Keratinocyte (primary cell): ENCODE measurements around the gene HMX3. TPM values are rescaled to one million over a fixed set of nuclear protein-coding genes. Genes with fewer than 3 reads are reported as not detected.

Experiments used
- DNase-seq: peaks from one replicate; pipeline ENCODE4 v3.0.0-alpha.2; 2011; ENCODE audit warnings: low read depth, missing footprints, low spot score
- FAIRE-seq: peaks from 2 replicates; lab custom pipeline; 2011; peaks lifted over from hg19 to GRCh38; lab: Jason Lieb, UNC
- H2AFZ ChIP-seq: 2 replicates; pipeline ENCODE4 v1.6.0; 2012; ENCODE audit warnings: low read length, control low read depth, inconsistent platforms; ENCODE audit not compliant: control insufficient read depth
- H3K27ac ChIP-seq: 2 replicates; pipeline ENCODE4 v1.5.1; 2011; ENCODE audit warnings: low read length; ENCODE audit not compliant: control insufficient read depth, insufficient read depth
- H3K27me3 ChIP-seq: 3 replicates; pipeline ENCODE4 v1.6.0; 2011; ENCODE audit warnings: low read length; ENCODE audit not compliant: control insufficient read depth, insufficient read depth; ENCODE audit errors: extremely low read depth
- H3K36me3 ChIP-seq, 2 experiments: 2 replicates in 1 of 2; 3 replicates in 1 of 2; pipeline ENCODE4 v1.5.1; 2011; ENCODE audit warnings: low read length in 2 of 2, mild to moderate bottlenecking in 1 of 2; ENCODE audit not compliant: control insufficient read depth in 2 of 2, insufficient read depth in 2 of 2; ENCODE audit errors: extremely low read depth in 1 of 2
- H3K4me1 ChIP-seq: 3 replicates; pipeline ENCODE4 v1.5.1; 2011; ENCODE audit warnings: low read length; ENCODE audit not compliant: control insufficient read depth, insufficient read depth; ENCODE audit errors: extremely low read depth
- H3K4me2 ChIP-seq: 3 replicates; pipeline ENCODE4 v1.6.0; 2011; ENCODE audit warnings: low read depth, low read length; ENCODE audit not compliant: control insufficient read depth, insufficient read depth; ENCODE audit errors: extremely low read depth
- H3K4me3 ChIP-seq, 3 experiments: fragments of 200-600 bp in 1 of 3; sonication (generic) in 1 of 3; 2 replicates in 2 of 3; 3 replicates in 1 of 3; pipeline ENCODE4 v1.5.1; 2011 to 2016; ENCODE audit warnings: low read length in 3 of 3, mild to moderate bottlenecking in 3 of 3, control low read depth in 2 of 3, inconsistent platforms in 1 of 3, low read depth in 1 of 3, mixed read lengths in 1 of 3, mixed run types in 1 of 3, moderate library complexity in 1 of 3; ENCODE audit not compliant: control insufficient read depth in 2 of 3, insufficient read depth in 2 of 3; ENCODE audit errors: extremely low read depth in 1 of 3
- H3K79me2 ChIP-seq: 2 replicates; pipeline ENCODE4 v1.6.0; 2012; ENCODE audit warnings: low read length; ENCODE audit not compliant: control insufficient read depth, insufficient read depth
- H3K9ac ChIP-seq: 3 replicates; pipeline ENCODE4 v1.6.0; 2011; ENCODE audit warnings: low read length; ENCODE audit not compliant: control insufficient read depth, insufficient read depth; ENCODE audit errors: extremely low read depth
- H3K9me1 ChIP-seq: 3 replicates; pipeline ENCODE4 v1.6.0; 2011; ENCODE audit warnings: low read length; ENCODE audit not compliant: control insufficient read depth, insufficient read depth; ENCODE audit errors: extremely low read depth
- H3K9me3 ChIP-seq: 2 replicates; pipeline ENCODE4 v1.5.1; 2012; ENCODE audit warnings: low read depth, low read length; ENCODE audit not compliant: control insufficient read depth
- H4K20me1 ChIP-seq: 3 replicates; pipeline ENCODE4 v1.6.0; 2011; ENCODE audit warnings: low read length; ENCODE audit not compliant: control insufficient read depth, insufficient read depth; ENCODE audit errors: extremely low read depth
- CTCF ChIP-seq, 3 experiments: IDR thresholded peaks in 1 of 3; conservative IDR thresholded peaks in 1 of 3; optimal IDR thresholded peaks in 1 of 3; 2 replicates in 2 of 3; 3 replicates in 1 of 3; pipeline versions ENCODE3 to v1.5.1; 2011; ENCODE audit warnings: low read length in 3 of 3, mild to moderate bottlenecking in 3 of 3, moderate library complexity in 2 of 3, control low read depth in 1 of 3, inconsistent platforms in 1 of 3; ENCODE audit not compliant: insufficient read depth in 2 of 3; ENCODE audit errors: extremely low read depth in 1 of 3
- EZH2 ChIP-seq: IDR thresholded peaks from one replicate; pipeline ENCODE4 v1.6.1; 2012; ENCODE audit warnings: inconsistent platforms, mild to moderate bottlenecking, low read length, moderate library complexity
- dilution Hi-C: fragments of 300-500 bp; cut with MboI; formaldehyde crosslinking; loops from one replicate; pipeline ENCODE4 v1.7.0; 2020; ENCODE audit warnings: low sequenced_read_pairs; ENCODE audit not compliant: extremely low pct_ligation_motif_present
- polyA plus RNA-seq, 5 experiments: library from polyadenylated mRNA; depleted of rRNA in 3 of 5; stranded (reverse) in 3 of 5; stranded (forward) in 1 of 5; unstranded in 1 of 5; fragments of >200 nt; gene quantifications; 1 replicate in 1 of 5; 2 replicates in 3 of 5; 3 replicates in 1 of 5; pipeline versions ENCODE4 v1.2.1 to v1.2.3, GENCODE V29; 2011 to 2012; ENCODE audit warnings: missing spikeins in 2 of 5, low read depth in 1 of 5, low replicate concordance in 1 of 5

Gene HMX3
- polyA plus RNA-seq, 1 donor (not counting 4 experiments of a cell fraction or from before 2014, with no cell fraction given): not detected

- TF ChIP-seq CTCF (optimal IDR thresholded peaks at IDR 0.05 in 1 of 3, IDR thresholded peaks at IDR 0.05 in 1 of 3, conservative IDR thresholded peaks at IDR 0.05 in 1 of 3; ENCODE audit: extremely low read depth in 1 of 3, insufficient read depth in 2 of 3, low read length in 3 of 3) (no peak), EZH2 (no peak)
- H3K9me3 ChIP-seq: no peaks in the 10 kb centered on the region
- dilution Hi-C loops: no loop called here
- H4K20me1 ChIP-seq: no peaks in the 10 kb centered on the region
- H2AFZ ChIP-seq: no peak overlapping the region
- H3K9me1 ChIP-seq: no peaks in the 10 kb centered on the region
- no peaks in the 10 kb centered on the region for H3K79me2 ChIP-seq
- H3K4me2 ChIP-seq: no peak overlapping the region
- H3K27me3 ChIP-seq: no peaks in the 10 kb centered on the region
- no peaks in the 10 kb centered on the region for H3K4me1 ChIP-seq
- no peak overlapping the region for H3K27ac ChIP-seq
- H3K4me3 ChIP-seq: no peak overlapping the region
- peaks cover 0 to 3% of the 10 kb centered on the region in 2 experiments for H3K36me3 ChIP-seq
- FAIRE-seq: no peak
- H3K9ac ChIP-seq: no peak overlapping the region
- DNase-seq: no peak
Measured at GRCh38 chr10:123180101-123181090, 44.6 kb downstream of the HMX3 start.

GRCh38 chr10:123183724-123184123, 48.0 kb downstream of the HMX3 start:
- Histone ChIP-seq H2AFZ (no peak overlapping the region), H3K9me3 (no peaks in the 10 kb centered on the region), H3K27ac (no peak overlapping the region), H3K79me2 (no peaks in the 10 kb centered on the region), H3K9ac (no peak overlapping the region), H3K9me1 (no peaks in the 10 kb centered on the region), H3K4me3 (no peak overlapping the region), H3K27me3 (no peaks in the 10 kb centered on the region), H3K4me1 (no peaks in the 10 kb centered on the region), H4K20me1 (no peaks in the 10 kb centered on the region), H3K36me3 (peaks cover 0 to 4% of the 10 kb centered on the region in 2 experiments), H3K4me2 (no peak overlapping the region)
- dilution Hi-C loops: no loop called here
- TF ChIP-seq CTCF (optimal IDR thresholded peaks at IDR 0.05 in 1 of 3, IDR thresholded peaks at IDR 0.05 in 1 of 3, conservative IDR thresholded peaks at IDR 0.05 in 1 of 3; ENCODE audit: extremely low read depth in 1 of 3, insufficient read depth in 2 of 3, low read length in 3 of 3) (no peak), EZH2 (no peak)
- FAIRE-seq: no peak
- no peak for DNase-seq
